ENCODE results near the gene PSTPIP1.

DNA sequence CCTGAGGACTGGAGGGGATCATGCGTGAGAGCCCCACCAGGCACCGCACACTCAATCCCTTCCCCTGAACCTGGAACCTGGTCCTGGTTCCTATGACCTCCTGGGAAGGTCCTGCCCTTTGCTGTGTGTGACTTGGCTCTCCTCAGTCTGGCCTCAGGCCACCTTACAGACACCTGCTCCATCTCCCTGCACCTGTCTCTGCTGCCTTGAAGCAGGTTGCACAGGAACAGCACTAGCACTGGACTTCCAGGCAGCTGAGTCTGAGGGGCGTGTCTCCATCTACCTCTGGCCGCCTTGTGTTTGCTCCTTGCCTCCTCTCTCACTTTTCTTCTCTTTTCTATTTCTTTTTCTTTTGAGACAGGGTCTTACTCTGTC, 15.4 kb downstream of the PSTPIP1 start:
- TF ChIP-seq SUZ12 (IDR thresholded peaks at IDR 0.05; ENCODE audit: extremely low read depth, insufficient read depth, insufficient read length) (no peak), YY1 (IDR thresholded peaks at IDR 0.05; ENCODE audit: insufficient read depth, insufficient read length) (no peak), ZNF274 (IDR thresholded peaks at IDR 0.05; ENCODE audit: low read depth, low read length) (no peak)

All from NT2/D1 (cell line).